Sigmoid colon (tissue), 4 donors: ENCODE results near the gene CHCHD5.

ENCODE experiments used
- CTCF ChIP-seq, 4 experiments: fragments of 450-650 bp in 3 of 4; fragments of 200-600 bp in 1 of 4; IDR thresholded peaks; one replicate each; pipeline ENCODE4 v1.5.1; 2016 to 2019; ENCODE audit warnings: antibody characterized with exemption in 4 of 4, mild to moderate bottlenecking in 3 of 4, moderate library complexity in 2 of 4
- EP300 ChIP-seq, 4 donors: sonication (generic); formaldehyde crosslinking; IDR thresholded peaks; one replicate each; pipeline ENCODE4 v1.6.1; 2017; ENCODE audit warnings: antibody characterized with exemption in 4 of 4
- POLR2A ChIP-seq, 2 donors: fragments of 450-650 bp; IDR thresholded peaks; one replicate each; pipeline ENCODE4 v1.6.1; 2016; ENCODE audit warnings: antibody characterized with exemption in 2 of 2, mild to moderate bottlenecking in 2 of 2, moderate library complexity in 2 of 2
- POLR2AphosphoS5 ChIP-seq, 4 donors: sonication (generic); formaldehyde crosslinking; IDR thresholded peaks; one replicate each; pipeline ENCODE4 v1.6.1; 2017; ENCODE audit warnings: antibody characterized with exemption in 4 of 4

- TF ChIP-seq CTCF (IDR thresholded peaks at IDR 0.05) (no peak), POLR2AphosphoS5 (IDR thresholded peaks at IDR 0.05) (no peak), POLR2A (IDR thresholded peaks at IDR 0.05) (no peak), EP300 (IDR thresholded peaks at IDR 0.05) (no peak)
Observed at GRCh38 chr2:112577756-112578155, 6.7 kb upstream of the CHCHD5 start.
